GM10847 (cell line): ENCODE measurements around the gene EIF4G3.

Source experiments
- POLR2A ChIP-seq: IDR thresholded peaks from 2 replicates; pipeline ENCODE4 v1.6.1; 2011; ENCODE audit not compliant: insufficient read length; ENCODE audit errors: extremely low read depth

Gene EIF4G3

GRCh38 chr1:20871419-20871818, 305.3 kb downstream of the EIF4G3 start:
- no peak for TF ChIP-seq POLR2A

GRCh38 chr1:20870718-20871117, 306.0 kb downstream of the EIF4G3 start:
- TF ChIP-seq POLR2A = no peak

GRCh38 chr1:20868263-20868662, 308.4 kb downstream of the EIF4G3 start:
- TF ChIP-seq POLR2A = no peak

- TF ChIP-seq POLR2A = no peak
Observed at GRCh38 chr1:20867847-20868246, 308.9 kb downstream of the EIF4G3 start.

GRCh38 chr1:20867062-20867461, 309.6 kb downstream of the EIF4G3 start:
- TF ChIP-seq POLR2A = no peak

GRCh38 chr1:20865001-20865400, 311.7 kb downstream of the EIF4G3 start:
- TF ChIP-seq POLR2A = no peak

- TF ChIP-seq POLR2A = no peak
Observed at GRCh38 chr1:20854529-20854928, 322.2 kb downstream of the EIF4G3 start.

- no peak for TF ChIP-seq POLR2A
Observed at GRCh38 chr1:20850021-20850420, 326.7 kb downstream of the EIF4G3 start.

GRCh38 chr1:20849100-20849499, 327.6 kb downstream of the EIF4G3 start:
- TF ChIP-seq POLR2A = no peak

- TF ChIP-seq POLR2A = no peak
Observed at GRCh38 chr1:20848162-20848561, 328.5 kb downstream of the EIF4G3 start.

GRCh38 chr1:20847611-20848080, 329.1 kb downstream of the EIF4G3 start:
- TF ChIP-seq POLR2A = no peak

- TF ChIP-seq POLR2A = no peak
Observed at GRCh38 chr1:20846461-20847374, 330.0 kb downstream of the EIF4G3 start.

- no peak for TF ChIP-seq POLR2A
Observed at GRCh38 chr1:20840731-20841130, 336.0 kb downstream of the EIF4G3 start.

- no peak for TF ChIP-seq POLR2A
Observed at GRCh38 chr1:20837554-20838192, 339.0 kb downstream of the EIF4G3 start.

- TF ChIP-seq POLR2A = no peak
Observed at GRCh38 chr1:20836230-20836629, 340.5 kb downstream of the EIF4G3 start.

GRCh38 chr1:20834780-20835179, 341.9 kb downstream of the EIF4G3 start:
- TF ChIP-seq POLR2A = no peak

- no peak for TF ChIP-seq POLR2A
Observed at GRCh38 chr1:20834192-20834591, 342.5 kb downstream of the EIF4G3 start.

- TF ChIP-seq POLR2A = no peak
Observed at GRCh38 chr1:20830378-20830777, 346.3 kb downstream of the EIF4G3 start.
